Stimulated activated naive CD4-positive, alpha-beta T cell treated with Interleukin-2 at 50 U/mL for 16 hours (primary cell): ENCODE data around the gene SEMA4D.
"Not testable (repeated sequence)": the region's sequence is repeated elsewhere in the genome, so short reads cannot be mapped to it uniquely, and the experiment has no call there.

Source experiments
- DNase-seq: peaks from one replicate; lab custom pipeline; 2025; lab: John Stamatoyannopoulos, UW

The SEMA4D gene

DNA sequence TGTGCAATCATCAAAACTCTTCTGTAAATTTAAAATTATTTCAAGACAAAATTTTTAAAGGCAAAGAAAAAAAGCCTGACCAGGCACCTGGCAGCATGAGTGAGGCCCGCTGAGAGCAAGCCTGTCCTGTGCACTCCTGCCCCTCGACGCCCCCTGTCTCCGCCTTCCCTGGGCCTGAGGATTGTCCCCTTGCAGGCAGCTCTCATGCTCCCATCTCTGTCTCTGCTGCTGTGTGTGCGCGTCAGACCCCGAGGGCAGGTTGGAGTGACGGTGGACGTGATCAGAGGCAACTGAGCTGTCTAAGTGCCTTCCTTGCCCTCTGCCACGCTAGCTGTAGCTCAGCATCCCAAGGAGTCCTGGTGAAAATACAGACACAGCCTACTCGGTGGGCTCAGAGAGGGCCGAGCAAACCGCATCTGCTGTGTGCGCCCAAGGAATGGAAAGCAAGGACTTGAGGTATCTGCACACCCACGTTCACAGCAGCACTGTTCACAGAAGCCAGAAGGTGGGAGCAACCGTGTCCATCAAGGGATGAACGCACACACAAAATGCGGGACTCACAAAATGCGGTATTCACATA is 114.1 kb downstream of the SEMA4D start:
- no peak for DNase-seq

DNA sequence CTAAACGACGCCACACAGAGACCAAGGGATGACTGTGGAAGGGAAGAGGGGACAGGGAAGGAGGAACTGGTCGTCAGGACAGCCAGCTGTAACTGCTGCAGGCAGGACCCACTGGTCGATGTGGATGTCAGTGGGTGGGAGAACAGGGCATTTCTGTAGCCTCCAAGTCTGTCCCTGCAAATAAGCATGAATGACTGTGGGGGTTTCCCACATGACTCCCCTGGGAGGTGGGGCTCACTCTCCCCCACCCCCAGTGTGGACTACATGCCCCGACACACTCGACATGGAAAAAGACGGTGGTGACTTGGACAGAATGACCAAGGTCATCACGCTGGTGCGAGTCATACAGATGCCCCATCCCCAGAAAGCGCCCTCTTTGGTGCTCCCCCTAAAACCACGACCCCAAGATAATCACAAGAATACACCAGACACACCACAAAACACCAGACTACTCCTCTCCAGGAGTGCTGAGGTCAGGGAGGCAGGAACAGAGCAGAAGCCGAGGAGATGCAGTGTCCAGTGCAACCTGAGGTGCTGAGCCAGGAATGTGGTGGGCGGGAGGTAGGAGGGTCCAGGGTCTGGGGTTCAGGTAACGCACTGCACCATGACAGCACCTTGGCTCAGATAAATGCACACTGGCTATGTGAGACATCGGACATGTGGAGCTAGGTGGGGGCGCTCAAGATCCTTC is 114.7 kb downstream of the SEMA4D start:
- no peak for DNase-seq

- no peak for DNase-seq
Measured at GRCh38 chr9:89382026-89382986, 115.6 kb downstream of the SEMA4D start.

DNA sequence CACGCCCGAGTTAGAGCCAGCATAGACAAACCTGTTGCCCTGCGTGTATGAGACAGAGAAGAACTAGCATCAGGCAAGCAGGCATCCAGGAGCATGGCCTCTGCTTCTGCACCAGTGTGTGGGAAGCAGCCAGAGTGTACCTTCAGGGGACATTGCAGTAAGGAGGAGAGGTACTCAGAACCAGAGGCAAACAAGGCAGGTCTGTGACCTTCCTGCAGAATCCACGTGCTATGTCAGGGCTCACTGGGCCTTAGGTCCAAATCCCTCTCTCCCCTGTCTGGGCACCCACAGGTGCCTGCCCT is 116.7 kb downstream of the SEMA4D start:
- no peak for DNase-seq

- no peak for DNase-seq
Measured at GRCh38 chr9:89380437-89381307, 117.2 kb downstream of the SEMA4D start.

DNA sequence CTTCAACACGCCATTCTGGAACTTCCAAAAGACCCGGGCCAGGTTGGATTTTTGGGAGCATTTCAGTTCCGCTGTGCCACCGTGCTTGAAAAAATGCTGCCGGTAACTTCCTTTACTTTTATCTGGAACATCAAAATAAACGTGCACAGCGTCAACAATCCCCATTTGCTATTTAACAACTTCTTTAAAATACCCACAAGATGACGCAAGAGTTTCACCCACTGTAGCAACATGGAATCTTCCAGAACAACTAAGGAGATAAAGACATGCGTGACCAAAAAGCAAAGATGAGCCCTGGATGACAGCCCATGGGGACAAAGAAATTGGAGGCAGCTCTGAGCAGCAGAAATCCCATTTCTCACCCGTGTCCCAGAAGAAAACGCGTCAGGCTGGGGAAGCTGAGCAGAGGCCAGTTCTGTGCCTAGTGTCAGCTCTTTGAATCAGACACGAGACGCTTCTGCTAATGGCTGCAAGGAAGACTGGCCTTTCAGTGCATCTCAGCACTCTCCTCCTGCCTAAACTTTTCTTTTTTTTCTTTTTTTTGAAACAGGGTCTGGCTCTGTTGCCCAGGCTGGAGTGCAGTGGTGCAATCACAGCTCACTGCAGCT is 118.3 kb downstream of the SEMA4D start:
- no peak for DNase-seq

DNA sequence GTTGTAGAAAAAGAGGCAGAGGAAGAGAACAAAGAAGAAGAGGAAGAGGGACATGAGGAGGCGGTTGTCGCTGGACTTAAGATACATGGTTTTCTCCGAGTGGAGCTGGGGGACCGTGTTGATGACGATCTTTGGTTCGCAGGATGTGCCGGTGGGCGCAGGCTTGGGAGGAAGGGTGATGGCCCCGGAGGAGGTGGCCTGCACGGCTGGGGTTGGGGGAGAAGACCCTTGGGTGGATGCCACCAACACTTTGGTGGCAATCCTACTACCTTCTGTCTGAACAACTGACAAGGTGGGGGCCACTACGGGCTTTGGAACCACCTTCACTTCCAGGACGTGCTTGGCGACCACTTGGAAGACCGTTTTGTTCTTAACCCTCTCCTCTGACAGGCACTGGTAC is 118.9 kb downstream of the SEMA4D start:
- DNase-seq, result no peak

DNA sequence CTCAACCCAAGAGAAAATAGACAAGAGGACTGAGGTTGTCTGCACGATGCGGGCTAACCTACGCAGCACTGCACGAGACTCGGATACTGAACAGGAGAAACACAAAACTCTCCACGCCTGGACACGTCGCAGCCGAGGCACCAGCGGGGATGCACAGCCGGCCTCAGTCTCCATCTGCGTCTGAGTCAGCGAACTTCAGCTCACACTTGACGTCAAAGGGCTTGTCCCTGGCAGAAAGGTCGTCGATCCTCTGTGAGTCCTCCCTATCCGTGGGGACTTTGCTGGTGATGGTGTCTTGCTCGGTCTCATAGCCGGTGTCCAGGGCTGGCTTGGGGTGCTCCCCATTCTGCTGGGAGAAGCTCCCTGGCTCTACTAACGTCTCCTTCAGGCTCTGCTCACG is 119.4 kb downstream of the SEMA4D start:
- DNase-seq, result no peak

- DNase-seq, result no peak
Measured at GRCh38 chr9:89377411-89377810, 120.5 kb downstream of the SEMA4D start.

DNA sequence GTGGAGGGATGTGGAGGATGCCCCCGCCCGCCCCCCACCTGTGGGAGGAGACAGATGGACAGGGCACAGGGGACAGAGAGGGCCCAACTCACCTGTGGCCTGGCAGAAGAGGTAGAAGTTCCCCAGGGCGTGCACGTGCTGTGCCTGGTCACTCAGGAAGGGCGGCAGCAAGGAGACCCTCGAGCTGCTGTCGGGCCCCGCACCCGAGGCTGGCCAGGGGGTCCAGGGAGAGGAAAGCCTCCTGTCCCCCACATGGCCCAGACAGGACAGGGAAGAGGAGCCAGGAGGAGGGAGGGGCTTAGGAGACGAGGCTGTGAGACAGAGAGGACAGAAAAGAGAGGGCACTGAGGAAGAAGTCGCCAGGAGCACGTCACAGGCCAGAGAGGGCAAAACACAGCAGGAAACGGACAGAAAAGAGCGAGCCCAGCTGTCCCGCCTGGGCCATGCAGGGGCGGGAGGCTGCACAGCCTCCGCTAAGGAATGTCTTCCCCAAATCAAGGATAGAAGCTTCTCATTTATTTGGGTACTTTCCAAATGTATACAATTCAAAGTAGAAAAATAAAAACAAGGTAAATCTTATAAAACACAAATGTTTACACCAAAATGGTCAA is 121.1 kb downstream of the SEMA4D start:
- no peak for DNase-seq

- no peak for DNase-seq
Measured at GRCh38 chr9:89376286-89376685, 121.6 kb downstream of the SEMA4D start.

DNA sequence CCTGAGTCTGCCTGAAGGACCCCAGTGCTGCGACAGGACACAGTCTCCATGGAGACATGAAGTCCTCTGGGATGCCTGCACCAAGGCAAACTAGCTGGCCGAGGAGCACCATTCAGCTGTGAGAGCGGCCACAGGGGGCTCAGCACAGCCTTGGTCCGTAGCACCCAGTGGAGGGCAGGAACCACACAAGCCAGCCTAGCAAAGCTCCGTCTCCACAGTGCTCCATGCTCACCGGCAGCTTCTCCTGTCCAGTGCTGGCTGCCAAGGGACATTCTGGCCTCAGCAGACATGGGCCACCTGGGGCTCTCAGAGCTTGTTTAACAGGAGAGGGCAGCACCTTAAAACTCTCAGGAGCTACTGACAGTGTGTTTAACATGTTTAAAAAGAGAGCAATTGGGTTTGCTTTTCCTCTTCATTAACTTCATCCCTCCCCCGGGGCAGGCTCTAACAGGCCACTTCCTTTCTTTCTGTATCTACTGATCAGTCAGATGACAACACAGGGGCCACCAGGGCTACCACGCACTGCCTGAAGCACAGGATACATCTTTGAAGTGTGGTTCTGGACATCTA is 122.6 kb downstream of the SEMA4D start:
- peak; percentile 15 for DNase-seq

DNA sequence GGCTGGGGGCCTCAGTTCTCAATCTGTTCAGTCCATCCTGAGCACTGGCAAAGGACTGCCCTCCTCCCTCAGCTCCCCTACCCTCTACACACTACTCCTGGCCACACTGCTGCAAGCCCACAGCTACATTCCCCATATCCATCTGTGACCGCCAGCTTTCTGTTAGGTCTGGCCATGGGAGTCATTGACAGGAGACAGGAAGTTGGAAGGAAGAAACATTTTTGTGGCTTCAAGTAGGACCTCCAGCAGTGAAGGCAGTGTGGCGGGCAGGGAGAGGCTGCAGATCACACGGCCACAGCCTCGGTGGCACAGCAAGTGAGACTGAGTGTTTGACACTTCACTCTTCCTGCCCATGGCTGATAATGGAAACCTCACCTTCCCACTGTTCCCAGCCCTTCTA is 123.7 kb downstream of the SEMA4D start:
- no peak for DNase-seq

DNA sequence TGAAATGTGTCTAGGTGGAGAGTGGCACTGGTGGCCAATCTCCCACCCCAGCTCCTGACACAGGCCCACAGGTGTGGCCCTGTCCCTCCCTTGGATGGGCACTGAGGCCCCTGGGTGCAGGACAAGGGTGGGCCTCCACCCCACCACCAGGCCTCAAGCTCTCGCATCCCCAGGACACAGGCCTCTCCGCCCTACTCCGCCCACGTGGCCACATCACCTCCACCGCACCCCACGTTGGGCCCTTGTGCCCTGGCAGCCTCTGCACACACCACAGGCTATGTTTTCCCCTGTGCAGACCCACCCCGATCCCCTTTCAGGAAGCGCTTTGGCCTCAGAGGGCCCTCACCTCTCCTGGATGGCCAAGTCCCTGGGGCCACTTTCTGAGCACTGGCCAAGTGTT is 124.9 kb downstream of the SEMA4D start:
- no peak for DNase-seq

- peak; percentile 31 for DNase-seq
Measured at GRCh38 chr9:89372230-89372816, 125.6 kb downstream of the SEMA4D start.

DNA sequence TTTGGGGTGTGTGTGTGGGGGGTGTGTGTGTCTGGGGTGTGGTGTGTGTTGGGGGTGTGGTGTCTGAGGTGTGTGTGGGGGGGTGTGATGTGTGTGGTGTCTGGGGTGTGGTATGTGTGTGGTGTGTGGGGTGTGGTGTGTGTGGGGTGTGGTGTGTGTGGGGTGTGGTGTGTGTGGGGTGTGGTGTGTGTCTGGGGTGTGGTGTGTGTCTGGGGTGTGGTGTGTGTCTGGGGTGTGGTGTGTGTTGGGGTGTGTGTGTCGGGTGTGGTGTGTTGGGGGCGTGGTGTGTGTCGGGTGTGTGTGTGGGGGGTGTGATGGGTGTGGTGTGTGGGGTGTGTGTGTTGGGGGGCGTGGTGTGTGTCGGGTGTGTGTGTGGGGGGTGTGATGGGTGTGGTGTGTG is 126.1 kb downstream of the SEMA4D start:
- DNase-seq, result not testable (repeated sequence)

- no peak for DNase-seq
Measured at GRCh38 chr9:89370593-89370992, 127.3 kb downstream of the SEMA4D start.

DNA sequence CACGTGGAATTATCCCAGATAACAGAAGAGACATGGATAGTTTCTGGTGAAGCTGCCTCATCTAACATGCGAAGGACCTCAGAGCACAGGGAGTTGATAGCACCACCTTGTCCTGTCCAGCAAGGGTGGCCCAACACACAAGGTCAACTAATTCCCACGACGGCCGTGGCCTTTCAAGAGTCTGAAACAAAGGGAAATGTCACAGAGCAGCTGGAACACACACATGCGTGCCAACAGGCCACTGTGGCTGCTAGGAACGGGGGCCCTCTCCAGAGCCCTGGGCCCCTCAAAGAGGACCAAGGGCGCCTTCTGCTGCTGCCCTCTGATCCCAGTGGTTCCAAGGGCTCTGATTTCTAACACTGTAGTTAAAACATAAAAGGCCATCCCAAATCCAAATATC is 128.9 kb downstream of the SEMA4D start:
- DNase-seq, result no peak

- no peak for DNase-seq
Measured at GRCh38 chr9:89368550-89368949, 129.4 kb downstream of the SEMA4D start.

DNA sequence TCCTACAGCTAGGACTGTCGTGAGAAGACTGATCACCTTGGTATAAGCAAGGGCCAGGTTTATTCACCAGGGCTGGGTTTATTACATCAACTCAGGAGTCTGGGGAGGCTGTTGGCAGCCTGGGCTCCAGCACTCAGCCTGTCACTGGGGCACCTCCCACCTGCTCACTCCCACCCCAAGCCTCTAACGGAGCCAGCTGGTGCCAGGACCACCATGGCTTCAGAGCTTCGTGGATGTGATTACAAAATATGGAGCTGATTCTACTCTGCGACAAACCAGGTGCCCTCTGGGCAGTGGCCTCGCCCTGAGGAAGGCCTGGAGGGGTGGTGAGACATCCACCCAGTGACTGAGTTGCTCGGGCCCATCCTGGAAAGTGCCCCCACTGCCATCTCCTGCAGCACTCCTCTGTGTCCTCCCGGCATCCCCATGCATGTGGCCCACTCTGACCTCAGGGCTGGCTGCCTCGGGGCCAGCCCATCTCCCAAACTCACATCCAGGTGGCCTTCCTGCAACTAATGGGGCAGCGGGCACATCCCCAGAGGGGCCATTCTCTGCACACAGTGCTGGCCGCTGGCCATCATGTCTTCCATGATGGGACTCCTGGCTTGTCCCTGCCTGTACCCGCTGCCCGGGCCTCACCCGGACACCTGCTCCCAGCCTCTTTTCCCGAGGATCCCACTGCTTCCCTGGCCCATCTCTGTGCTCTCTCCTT is 130.0 kb downstream of the SEMA4D start:
- no peak for DNase-seq
